HG03060 (cell line): ENCODE measurements around the gene PTGR3.

ENCODE experiments used
- ATAC-seq: cut with Tn5 transposase; IDR thresholded peaks from one replicate; pipeline ENCODE4 v1.9.1; 2021; ENCODE audit warnings: low read depth, moderate number of reproducible peaks; ENCODE audit not compliant: unreplicated experiment

PTGR3 gene

GRCh38 chr18:75209129-75209950 is at the start of gene PTGR3:
Gene PTGR3, minus strand, starts transcription at chr18:75209139. Its CDS starts 81 bp downstream, at chr18:75209058.
- peak; percentile 29 for ATAC-seq

GRCh38 chr18:75257605-75258004 is 48.7 kb upstream of the PTGR3 start:
- ATAC-seq = no peak

GRCh38 chr18:75256376-75256775 is 47.4 kb upstream of the PTGR3 start:
- ATAC-seq = no peak

- no peak for ATAC-seq
Observed at GRCh38 chr18:75255094-75255493, 46.2 kb upstream of the PTGR3 start.

GRCh38 chr18:75253784-75254183 is 44.8 kb upstream of the PTGR3 start:
- ATAC-seq = no peak

- no peak for ATAC-seq
Observed at GRCh38 chr18:75253043-75253442, 44.1 kb upstream of the PTGR3 start.

GRCh38 chr18:75252136-75252535 is 43.2 kb upstream of the PTGR3 start:
- ATAC-seq = no peak

- no peak for ATAC-seq
Observed at GRCh38 chr18:75251466-75251865, 42.5 kb upstream of the PTGR3 start.

- ATAC-seq = no peak
Observed at GRCh38 chr18:75250471-75250821, 41.5 kb upstream of the PTGR3 start.

GRCh38 chr18:75249672-75250470 is 40.9 kb upstream of the PTGR3 start:
- ATAC-seq = no peak

- no peak for ATAC-seq
Observed at GRCh38 chr18:75249175-75249518, 40.2 kb upstream of the PTGR3 start.

GRCh38 chr18:75248426-75249174 is 39.7 kb upstream of the PTGR3 start:
- ATAC-seq = no peak

GRCh38 chr18:75247611-75248421 is 38.9 kb upstream of the PTGR3 start:
- no peak for ATAC-seq

GRCh38 chr18:75246721-75247610 is 38.0 kb upstream of the PTGR3 start:
- ATAC-seq = no peak

- ATAC-seq = no peak
Observed at GRCh38 chr18:75244351-75245313, 35.7 kb upstream of the PTGR3 start.

- no peak for ATAC-seq
Observed at GRCh38 chr18:75241705-75242104, 32.8 kb upstream of the PTGR3 start.

- no peak for ATAC-seq
Observed at GRCh38 chr18:75240433-75240832, 31.5 kb upstream of the PTGR3 start.

- ATAC-seq = no peak
Observed at GRCh38 chr18:75238786-75239185, 29.8 kb upstream of the PTGR3 start.
